Activated CD4-positive, alpha-beta T cell treated with anti-CD3 and anti-CD28 coated beads, Interleukin-2, amount 10 ng/mL, durations not matched to agents 24 days and 14 days (primary cell): ENCODE measurements around the gene ALOX15B. TPM values are rescaled to one million over a fixed set of nuclear protein-coding genes. Genes with fewer than 3 reads are reported as not detected.
"Not testable (repeated sequence)": the region's sequence is repeated elsewhere in the genome, so short reads cannot be mapped to it uniquely, and the experiment has no call there.

Experiments
- DNase-seq: peaks from one replicate; pipeline ENCODE4 v3.0.0; 2022
- H3K27ac Mint-ChIP-seq: one replicate; pipeline ENCODE4 v1.8.0; 2022; ENCODE audit warnings: mild to moderate bottlenecking, mixed read lengths
- H3K27me3 Mint-ChIP-seq: one replicate; pipeline ENCODE4 v1.8.0; 2022; ENCODE audit warnings: mixed read lengths
- H3K36me3 Mint-ChIP-seq: one replicate; pipeline ENCODE4 v1.8.0; 2022; ENCODE audit warnings: low read depth, mild to moderate bottlenecking, mixed read lengths
- H3K4me1 Mint-ChIP-seq: one replicate; pipeline ENCODE4 v1.8.0; 2021; ENCODE audit warnings: mixed read lengths
- H3K4me3 Mint-ChIP-seq: one replicate; pipeline ENCODE4 v1.8.0; 2022; ENCODE audit warnings: mild to moderate bottlenecking, moderate library complexity, mixed read lengths
- H3K9me3 Mint-ChIP-seq: one replicate; pipeline ENCODE4 v1.8.0; 2021; ENCODE audit warnings: mixed read lengths
- intact Hi-C: fragments of 100-400 bp; cut with micrococcal nuclease; formaldehyde crosslinking; loops from one replicate; pipeline ENCODE4 v1.15.1; 2023
- total RNA-seq: library from RNA; stranded (reverse); gene quantifications from 2 replicates; pipeline ENCODE4 v1.2.3, GENCODE V29; 2022

The ALOX15B gene
- total RNA-seq, 1 donor from 2014 or later: not detected

- no peaks in the 10 kb centered on the region for H3K36me3 Mint-ChIP-seq
Observed at GRCh38 chr17:8056232-8056975, 17.5 kb downstream of the ALOX15B start.

GRCh38 chr17:8056976-8057625, 18.2 kb downstream of the ALOX15B start:
- H3K4me1 Mint-ChIP-seq: peaks cover 13% of the 10 kb centered on the region

More at GRCh38 chr17:8056232-8056975, 17.5 kb downstream of the ALOX15B start:
- DNase-seq: peak; percentile 79
- H3K9me3 Mint-ChIP-seq: no peaks in the 10 kb centered on the region
- peaks cover 13% of the 10 kb centered on the region for H3K4me1 Mint-ChIP-seq
- no peak overlapping the region for H3K4me3 Mint-ChIP-seq
- H3K27ac Mint-ChIP-seq: no peak overlapping the region
- intact Hi-C loops: loop anchor here (2.0 to 5.0 kb wide), 5 partner anchors 39 to 314 kb away; partner anchors contain the start of gene NAA38
- H3K27me3 Mint-ChIP-seq: peaks cover 43% of the 10 kb centered on the region

DNA sequence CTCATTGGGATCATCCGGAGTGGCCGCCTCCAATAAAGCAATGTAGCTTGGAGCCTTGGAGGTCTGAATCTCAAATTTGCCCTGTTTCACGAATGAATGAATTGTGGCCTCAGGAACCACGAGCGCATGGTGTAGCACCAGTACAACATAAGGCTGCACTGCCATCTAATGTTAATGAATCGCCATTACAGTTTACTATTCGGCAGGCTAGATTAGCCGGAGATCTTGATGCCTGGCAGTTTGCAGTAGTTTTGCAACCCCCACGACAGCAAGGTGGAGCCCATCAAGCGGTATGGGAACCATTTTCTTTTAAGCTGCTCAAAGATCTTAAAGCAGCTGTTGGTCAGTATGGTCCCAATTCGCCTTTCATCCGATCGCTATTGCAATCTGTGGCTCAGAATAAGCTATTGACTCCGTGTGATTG, 18.8 kb downstream of the ALOX15B start:
- H3K9me3 Mint-ChIP-seq: no peaks in the 10 kb centered on the region
- intact Hi-C loops: loop anchor here (1.0 to 5.0 kb wide), 6 partner anchors 16 to 315 kb away; partner anchors contain the start of gene NAA38
- H3K27me3 Mint-ChIP-seq: peaks cover 55% of the 10 kb centered on the region
- H3K4me1 Mint-ChIP-seq: peaks cover 15% of the 10 kb centered on the region
- H3K27ac Mint-ChIP-seq: no peak overlapping the region
- H3K4me3 Mint-ChIP-seq: no peak overlapping the region
- H3K36me3 Mint-ChIP-seq: no peaks in the 10 kb centered on the region
- DNase-seq: peak; percentile 84

More at GRCh38 chr17:8056976-8057625, 18.2 kb downstream of the ALOX15B start:
- Mint-ChIP-seq H3K36me3 (no peaks in the 10 kb centered on the region), H3K27ac (no peak overlapping the region), H3K27me3 (peaks cover 49% of the 10 kb centered on the region), H3K9me3 (no peaks in the 10 kb centered on the region), H3K4me3 (no peak overlapping the region)
- DNase-seq: no peak
- intact Hi-C loops: loop anchor here (1.0 to 5.0 kb wide), 6 partner anchors 16 to 314 kb away; partner anchors contain the start of gene NAA38

DNA sequence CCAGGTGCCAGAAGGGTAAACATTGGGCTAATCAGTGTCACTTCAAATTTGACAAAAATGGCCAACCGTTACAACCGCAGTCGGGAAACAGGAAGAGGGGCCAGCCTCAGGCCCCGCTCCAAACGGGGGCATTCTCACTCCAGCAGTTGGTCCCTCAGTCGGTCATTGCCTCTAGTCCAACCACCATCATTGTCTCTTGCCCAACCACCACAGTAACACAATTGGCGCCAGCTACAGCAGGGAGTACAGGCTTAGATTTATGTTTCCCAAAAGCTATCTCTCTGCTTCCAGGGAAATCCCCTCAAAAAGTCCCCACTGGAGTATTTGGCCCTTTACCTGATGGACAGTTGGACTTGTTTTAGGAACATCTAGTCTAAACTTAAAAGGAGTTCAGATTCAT, 20.3 kb downstream of the ALOX15B start:
- no peaks in the 10 kb centered on the region for H3K36me3 Mint-ChIP-seq
- no peak overlapping the region for H3K27ac Mint-ChIP-seq
- no peaks in the 10 kb centered on the region for H3K9me3 Mint-ChIP-seq
- peaks cover 67% of the 10 kb centered on the region for H3K27me3 Mint-ChIP-seq
- intact Hi-C loops: loop anchor here (5.0 kb wide), 2 partner anchors 42 to 147 kb away; no protein-coding TSS in a partner anchor
- no peak overlapping the region for H3K4me3 Mint-ChIP-seq
- no peak for DNase-seq
- peaks cover 16% of the 10 kb centered on the region for H3K4me1 Mint-ChIP-seq

GRCh38 chr17:8060274-8060673, 21.4 kb downstream of the ALOX15B start:
- Mint-ChIP-seq H3K4me1 (peaks cover 16% of the 10 kb centered on the region), H3K9me3 (no peaks in the 10 kb centered on the region), H3K27ac (no peak overlapping the region), H3K36me3 (no peaks in the 10 kb centered on the region), H3K27me3 (peaks cover 71% of the 10 kb centered on the region), H3K4me3 (no peak overlapping the region)
- peak; percentile 92 for DNase-seq
- intact Hi-C loops: loop anchor here (1.0 to 2.0 kb wide), 3 partner anchors 19 to 59 kb away; partner anchors contain the start of gene ALOXE3

DNA sequence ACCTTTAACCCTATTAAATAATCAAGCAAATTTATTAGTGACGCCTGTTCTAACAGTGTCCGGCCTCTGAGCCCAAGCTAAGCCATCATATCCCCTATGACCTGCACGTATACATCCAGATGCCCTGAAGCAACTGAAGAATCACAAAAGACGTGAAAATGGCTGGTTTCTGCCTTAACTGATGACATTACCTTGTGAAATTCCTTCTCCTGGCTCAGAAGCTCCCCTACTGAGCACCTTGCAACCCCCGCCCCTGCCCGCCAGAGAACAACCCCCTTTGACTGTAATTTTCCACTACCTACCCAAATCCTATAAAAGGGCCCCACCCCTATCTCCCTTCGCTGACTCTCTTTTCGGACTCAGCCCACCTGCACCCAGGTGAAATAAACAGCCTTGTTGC, 23.0 kb downstream of the ALOX15B start:
- not testable (repeated sequence) for H3K4me3 Mint-ChIP-seq, H3K4me1 Mint-ChIP-seq, H3K9me3 Mint-ChIP-seq, H3K36me3 Mint-ChIP-seq, H3K27ac Mint-ChIP-seq, DNase-seq
- peaks cover 69% of the 10 kb centered on the region for H3K27me3 Mint-ChIP-seq
- intact Hi-C loops: loop anchor here (2.0 kb wide), 2 partner anchors 49 to 57 kb away; partner anchors contain the start of gene ALOXE3

DNA sequence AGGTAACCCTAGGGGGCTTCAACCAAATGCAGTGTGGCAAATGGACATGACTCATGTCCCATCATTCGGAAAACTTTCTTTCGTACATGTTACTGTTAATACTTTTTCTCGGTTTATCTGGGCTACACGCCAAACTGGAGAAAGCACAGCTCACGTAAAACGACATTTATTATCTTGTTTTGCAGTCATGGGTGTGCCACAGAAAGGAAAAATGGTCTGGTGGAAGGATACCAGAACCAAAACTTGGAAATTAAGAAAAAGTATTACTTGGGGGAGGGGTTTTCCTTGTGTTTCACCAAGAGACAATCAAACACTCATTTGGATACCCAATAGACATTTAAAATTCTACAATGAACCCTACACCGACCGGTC, 23.6 kb downstream of the ALOX15B start:
- Mint-ChIP-seq H3K4me1 (peaks cover 5% of the 10 kb centered on the region), H3K27ac (no peak overlapping the region), H3K4me3 (no peak overlapping the region), H3K9me3 (no peaks in the 10 kb centered on the region), H3K27me3 (peaks cover 65% of the 10 kb centered on the region), H3K36me3 (no peaks in the 10 kb centered on the region)
- intact Hi-C loops: no loop called here
- no peak for DNase-seq

- H3K4me3 Mint-ChIP-seq: peak overlapping the region; percentile 5
- no peak overlapping the region for H3K27ac Mint-ChIP-seq
- no peaks in the 10 kb centered on the region for H3K36me3 Mint-ChIP-seq
- H3K9me3 Mint-ChIP-seq: no peaks in the 10 kb centered on the region
- H3K27me3 Mint-ChIP-seq: peaks cover 62% of the 10 kb centered on the region
- intact Hi-C loops: no loop called here
- no peak for DNase-seq
- H3K4me1 Mint-ChIP-seq: peaks cover 5% of the 10 kb centered on the region
Observed at GRCh38 chr17:8062807-8063483, 24.1 kb downstream of the ALOX15B start.

- Mint-ChIP-seq H3K27me3 (peaks cover 57% of the 10 kb centered on the region), H3K4me1 (peaks cover 3% of the 10 kb centered on the region), H3K36me3 (no peaks in the 10 kb centered on the region), H3K27ac (no peak overlapping the region), H3K4me3 (no peak overlapping the region), H3K9me3 (no peaks in the 10 kb centered on the region)
- no peak for DNase-seq
- intact Hi-C loops: no loop called here
Observed at GRCh38 chr17:8063761-8064534, 25.1 kb downstream of the ALOX15B start.

GRCh38 chr17:8064561-8065019, 25.7 kb downstream of the ALOX15B start:
- peaks cover 51% of the 10 kb centered on the region for H3K27me3 Mint-ChIP-seq
- H3K27ac Mint-ChIP-seq: no peak overlapping the region
- no peak for DNase-seq
- H3K9me3 Mint-ChIP-seq: no peaks in the 10 kb centered on the region
- peaks cover 3% of the 10 kb centered on the region for H3K4me1 Mint-ChIP-seq
- intact Hi-C loops: no loop called here
- H3K4me3 Mint-ChIP-seq: no peak overlapping the region
- H3K36me3 Mint-ChIP-seq: no peaks in the 10 kb centered on the region

DNA sequence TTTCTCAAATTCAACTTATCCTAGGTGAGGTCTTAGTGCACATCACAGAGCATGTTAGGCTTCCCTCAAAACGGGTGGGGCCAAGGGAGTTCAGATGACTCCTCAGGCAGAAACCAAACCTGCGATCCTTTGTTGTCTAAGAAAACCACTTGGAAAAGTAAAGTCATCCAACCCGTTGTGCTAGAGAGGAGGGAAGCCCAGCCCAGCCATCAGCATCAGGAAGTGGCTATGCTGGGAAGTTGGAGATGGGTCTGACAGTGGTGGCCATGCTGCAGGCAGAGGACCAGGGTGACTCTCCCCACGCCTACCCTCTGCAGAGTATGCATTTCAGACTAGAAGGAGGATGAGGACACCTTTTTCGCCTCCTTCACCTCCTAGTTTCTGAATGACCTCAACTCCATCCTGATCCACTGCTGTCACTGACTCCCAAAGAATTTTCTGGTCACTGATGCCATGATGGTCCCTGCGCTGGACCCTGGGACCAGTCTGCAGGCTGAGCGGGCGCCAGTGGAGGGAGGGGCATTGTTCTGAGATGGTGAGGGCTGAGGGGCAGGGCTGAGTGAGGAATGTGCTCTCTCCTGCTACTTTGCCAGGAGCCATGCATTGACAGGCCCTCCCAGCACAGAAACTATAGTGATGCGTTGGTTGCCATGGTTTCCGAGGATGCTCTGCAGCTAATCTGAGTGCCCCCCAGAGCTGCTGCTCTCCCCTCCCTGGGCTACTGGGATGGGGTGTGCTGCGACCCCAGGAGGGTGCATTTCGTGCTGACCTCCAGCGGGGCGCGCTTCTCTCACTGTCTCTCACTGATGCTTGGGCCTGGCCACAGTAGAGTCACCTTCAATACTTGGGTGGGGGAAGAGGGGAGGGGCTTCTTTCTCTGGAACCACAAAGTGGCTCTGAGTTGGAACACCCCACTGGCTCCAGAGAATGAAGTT, 28.2 kb downstream of the ALOX15B start:
- H3K9me3 Mint-ChIP-seq: no peaks in the 10 kb centered on the region
- intact Hi-C loops: no loop called here
- H3K27ac Mint-ChIP-seq: no peak overlapping the region
- peaks cover 3% of the 10 kb centered on the region for H3K4me1 Mint-ChIP-seq
- peaks cover 48% of the 10 kb centered on the region for H3K27me3 Mint-ChIP-seq
- no peak overlapping the region for H3K4me3 Mint-ChIP-seq
- peak; percentile 72 for DNase-seq
- no peaks in the 10 kb centered on the region for H3K36me3 Mint-ChIP-seq

DNA sequence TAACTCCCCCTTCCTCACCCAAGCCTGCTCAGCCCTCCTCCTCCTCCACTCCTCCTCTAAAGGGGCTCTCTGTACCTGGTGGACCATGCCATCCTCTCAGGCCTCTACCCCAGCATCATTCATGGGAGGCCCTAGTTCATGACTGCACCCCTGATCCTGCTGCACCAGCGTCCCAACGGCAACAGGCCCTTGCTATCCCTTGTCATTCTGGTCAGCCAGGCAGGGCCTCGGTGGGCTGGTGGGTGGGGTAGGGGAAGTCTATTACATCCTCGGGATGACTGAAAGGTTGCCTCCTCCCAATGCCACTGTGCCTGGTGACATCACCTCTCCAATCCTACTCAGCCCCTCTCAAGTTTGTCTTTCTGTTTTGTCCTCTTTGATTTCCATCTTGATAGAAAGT, 28.9 kb downstream of the ALOX15B start:
- no peaks in the 10 kb centered on the region for H3K9me3 Mint-ChIP-seq
- intact Hi-C loops: no loop called here
- H3K4me1 Mint-ChIP-seq: peaks cover 4% of the 10 kb centered on the region
- peaks cover 47% of the 10 kb centered on the region for H3K27me3 Mint-ChIP-seq
- no peak for DNase-seq
- H3K4me3 Mint-ChIP-seq: no peak overlapping the region
- H3K36me3 Mint-ChIP-seq: no peaks in the 10 kb centered on the region
- H3K27ac Mint-ChIP-seq: no peak overlapping the region
